Astrocyte (in vitro differentiated cells and primary cell): ENCODE results near the gene BPIFA3. TPM values are rescaled to one million over a fixed set of nuclear protein-coding genes. Genes with fewer than 3 reads are reported as not detected.

Experiments
- DNase-seq: peaks from one replicate; pipeline ENCODE4 v3.0.0-alpha.2; 2010; ENCODE audit warnings: low read depth
- FAIRE-seq: peaks from 2 replicates; lab custom pipeline; 2011; peaks lifted over from hg19 to GRCh38; lab: Jason Lieb, UNC
- H2AFZ ChIP-seq: 2 replicates; pipeline ENCODE4 v1.6.0; 2012; ENCODE audit warnings: low read depth, low read length, inconsistent platforms
- H3K27ac ChIP-seq: 2 replicates; pipeline ENCODE4 v1.5.1; 2011; ENCODE audit warnings: low read depth, low read length, inconsistent platforms
- H3K27me3 ChIP-seq: 2 replicates; pipeline ENCODE4 v1.6.0; 2011; ENCODE audit warnings: low read length, inconsistent platforms; ENCODE audit not compliant: insufficient read depth
- H3K36me3 ChIP-seq: 2 replicates; pipeline ENCODE4 v1.5.1; 2011; ENCODE audit warnings: low read length, inconsistent platforms; ENCODE audit not compliant: insufficient read depth
- H3K4me1 ChIP-seq: 2 replicates; pipeline ENCODE4 v1.5.1; 2011; ENCODE audit warnings: low read length, inconsistent platforms; ENCODE audit not compliant: insufficient read depth
- H3K4me2 ChIP-seq: 2 replicates; pipeline ENCODE4 v1.6.0; 2012; ENCODE audit warnings: low read length, inconsistent platforms
- H3K4me3 ChIP-seq: 2 replicates; pipeline ENCODE4 v1.5.1; 2011; ENCODE audit warnings: low read depth, mild to moderate bottlenecking, low read length, inconsistent platforms; ENCODE audit not compliant: insufficient read depth
- H3K79me2 ChIP-seq: 2 replicates; pipeline ENCODE4 v1.6.0; 2012; ENCODE audit warnings: mild to moderate bottlenecking, low read length, inconsistent platforms; ENCODE audit not compliant: insufficient read depth
- H3K9ac ChIP-seq: 2 replicates; pipeline ENCODE4 v1.6.0; 2012; ENCODE audit warnings: mild to moderate bottlenecking, low read length, inconsistent platforms
- H3K9me3 ChIP-seq: 2 replicates; pipeline ENCODE4 v1.5.1; 2012; ENCODE audit warnings: low read depth, mild to moderate bottlenecking, low read length, inconsistent platforms; ENCODE audit not compliant: insufficient read depth
- H4K20me1 ChIP-seq: 2 replicates; pipeline ENCODE4 v1.6.0; 2012; ENCODE audit warnings: low read length, inconsistent platforms; ENCODE audit not compliant: insufficient read depth
- H3K27ac Mint-ChIP-seq: one replicate; pipeline ENCODE4 v1.8.0; 2021; ENCODE audit warnings: mild to moderate bottlenecking, mixed read lengths; ENCODE audit not compliant: unreplicated experiment
- H3K27me3 Mint-ChIP-seq: one replicate; pipeline ENCODE4 v1.8.0; 2021; ENCODE audit warnings: low read depth, mixed read lengths; ENCODE audit not compliant: unreplicated experiment
- H3K36me3 Mint-ChIP-seq: one replicate; pipeline ENCODE4 v1.8.0; 2021; ENCODE audit warnings: low read depth, mixed read lengths; ENCODE audit not compliant: unreplicated experiment
- H3K4me1 Mint-ChIP-seq: one replicate; pipeline ENCODE4 v1.8.0; 2021; ENCODE audit warnings: low read depth, mixed read lengths; ENCODE audit not compliant: unreplicated experiment
- H3K4me3 Mint-ChIP-seq: one replicate; pipeline ENCODE4 v1.8.0; 2021; ENCODE audit warnings: mild to moderate bottlenecking, moderate library complexity, mixed read lengths; ENCODE audit not compliant: unreplicated experiment
- H3K9me3 Mint-ChIP-seq: one replicate; pipeline ENCODE4 v1.8.0; 2021; ENCODE audit warnings: mild to moderate bottlenecking, mixed read lengths; ENCODE audit not compliant: unreplicated experiment
- CTCF ChIP-seq: IDR thresholded peaks from 2 replicates; pipeline ENCODE4 v1.5.1; 2011; ENCODE audit warnings: low read depth, mild to moderate bottlenecking, inconsistent platforms, low read length, moderate library complexity; ENCODE audit not compliant: insufficient read depth
- EZH2 ChIP-seq: IDR thresholded peaks from 2 replicates; pipeline ENCODE4 v1.6.1; 2012; ENCODE audit warnings: mild to moderate bottlenecking, low read length, inconsistent platforms; ENCODE audit not compliant: insufficient read depth
- total RNA-seq: library from RNA; stranded (reverse); gene quantifications from 2 replicates; pipeline ENCODE4 v1.2.1, GENCODE V29; 2021

Gene BPIFA3
- total RNA-seq, 1 donor from 2014 or later, result not detected

- Histone ChIP-seq H3K4me3 (no peak overlapping the region), H3K9ac (no peak overlapping the region), H3K36me3 (no peaks in the 10 kb centered on the region), H4K20me1 (no peaks in the 10 kb centered on the region), H3K4me2 (no peak overlapping the region), H3K79me2 (no peaks in the 10 kb centered on the region), H3K27ac (no peak overlapping the region), H3K4me1 (no peaks in the 10 kb centered on the region), H2AFZ (no peak overlapping the region), H3K27me3 (peaks cover 10% of the 10 kb centered on the region), H3K9me3 (no peaks in the 10 kb centered on the region)
- no peak for FAIRE-seq
- H3K9me3 Mint-ChIP-seq, result peaks cover 4% of the 10 kb centered on the region
- DNase-seq, result no peak
- H3K4me3 Mint-ChIP-seq, result no peak overlapping the region
- peaks cover 60% of the 10 kb centered on the region for H3K27me3 Mint-ChIP-seq
- no peak for TF ChIP-seq CTCF
- TF ChIP-seq EZH2, result no peak
- no peak overlapping the region for H3K27ac Mint-ChIP-seq
- H3K4me1 Mint-ChIP-seq, result no peaks in the 10 kb centered on the region
- no peaks in the 10 kb centered on the region for H3K36me3 Mint-ChIP-seq
Measured at GRCh38 chr20:33233129-33233774, 16.1 kb downstream of the BPIFA3 start.

GRCh38 chr20:33234050-33234449 lies 16.9 kb downstream of the BPIFA3 start:
- H3K36me3 Mint-ChIP-seq, result no peaks in the 10 kb centered on the region
- no peak for TF ChIP-seq CTCF
- TF ChIP-seq EZH2, result no peak
- Histone ChIP-seq H3K4me2 (no peak overlapping the region), H3K27me3 (peaks cover 10% of the 10 kb centered on the region), H3K36me3 (no peaks in the 10 kb centered on the region), H3K79me2 (no peaks in the 10 kb centered on the region), H3K27ac (no peak overlapping the region), H4K20me1 (no peaks in the 10 kb centered on the region), H3K9ac (no peak overlapping the region), H3K4me1 (no peaks in the 10 kb centered on the region), H3K4me3 (no peak overlapping the region), H2AFZ (no peak overlapping the region), H3K9me3 (no peaks in the 10 kb centered on the region)
- FAIRE-seq, result no peak
- no peak overlapping the region for H3K4me3 Mint-ChIP-seq
- no peak for DNase-seq
- peaks cover 6% of the 10 kb centered on the region for H3K9me3 Mint-ChIP-seq
- H3K27me3 Mint-ChIP-seq, result peaks cover 67% of the 10 kb centered on the region
- H3K4me1 Mint-ChIP-seq, result no peaks in the 10 kb centered on the region
- no peak overlapping the region for H3K27ac Mint-ChIP-seq

- Histone ChIP-seq H3K79me2 (no peaks in the 10 kb centered on the region), H3K9me3 (no peaks in the 10 kb centered on the region), H3K27me3 (peaks cover 7% of the 10 kb centered on the region), H3K4me2 (no peak within 1 kb of the TSS), H4K20me1 (no peaks in the 10 kb centered on the region), H3K27ac (no peak within 1 kb of the TSS), H3K4me1 (no peaks in the 10 kb centered on the region), H2AFZ (no peak within 1 kb of the TSS), H3K36me3 (no peaks in the 10 kb centered on the region), H3K4me3 (no peak within 1 kb of the TSS), H3K9ac (no peak within 1 kb of the TSS)
- no peak within 1 kb of the TSS for H3K4me3 Mint-ChIP-seq
- no peak within 1 kb of the TSS for H3K27ac Mint-ChIP-seq
- H3K4me1 Mint-ChIP-seq, result no peaks in the 10 kb centered on the region
- peaks cover 11% of the 10 kb centered on the region for H3K9me3 Mint-ChIP-seq
- no peak for DNase-seq
- TF ChIP-seq EZH2 (no peak), CTCF (no peak)
- no peak for FAIRE-seq
- peaks cover 70% of the 10 kb centered on the region for H3K27me3 Mint-ChIP-seq
- H3K36me3 Mint-ChIP-seq, result peaks cover 1% of the 10 kb centered on the region
Measured at GRCh38 chr20:33235696-33236095, 18.5 kb downstream of the BPIFA3 start, which contains the start of gene BPIFA1. Gene BPIFA1 (plus strand): TSS chr20:33235996. CDS start chr20:33237712, 1,716 bp downstream.
